PFSK-1 (cell line): Measurements from ENCODE around the gene MAML2.

Experiments
- POLR2AphosphoS5 ChIP-seq: IDR thresholded peaks from 2 replicates; pipeline ENCODE4 v1.6.1; 2012; ENCODE audit warnings: low read depth, mild to moderate bottlenecking, control low read depth, low read length, moderate library complexity
- SIN3A ChIP-seq: IDR thresholded peaks from 2 replicates; pipeline ENCODE4 v1.6.1; 2012; ENCODE audit warnings: mild to moderate bottlenecking, low read length, moderate library complexity, borderline replicate concordance; ENCODE audit not compliant: insufficient read depth
- TAF1 ChIP-seq: IDR thresholded peaks from 2 replicates; pipeline ENCODE4 v1.6.1; 2012; ENCODE audit warnings: low read length, control low read depth, borderline replicate concordance; ENCODE audit not compliant: insufficient read depth
- TF ChIP-seq, protein P1 (sequence below), 2 experiments: IDR thresholded peaks; 2 replicates each; pipeline versions ENCODE4 v1.6.1 to v1.8.0; 2011 to 2012; ENCODE audit warnings: low read depth in 2 of 2, low read length in 2 of 2, control low read depth in 1 of 2, inconsistent platforms in 1 of 2, mild to moderate bottlenecking in 1 of 2, moderate library complexity in 1 of 2; ENCODE audit not compliant: insufficient read depth in 1 of 2

DNA sequence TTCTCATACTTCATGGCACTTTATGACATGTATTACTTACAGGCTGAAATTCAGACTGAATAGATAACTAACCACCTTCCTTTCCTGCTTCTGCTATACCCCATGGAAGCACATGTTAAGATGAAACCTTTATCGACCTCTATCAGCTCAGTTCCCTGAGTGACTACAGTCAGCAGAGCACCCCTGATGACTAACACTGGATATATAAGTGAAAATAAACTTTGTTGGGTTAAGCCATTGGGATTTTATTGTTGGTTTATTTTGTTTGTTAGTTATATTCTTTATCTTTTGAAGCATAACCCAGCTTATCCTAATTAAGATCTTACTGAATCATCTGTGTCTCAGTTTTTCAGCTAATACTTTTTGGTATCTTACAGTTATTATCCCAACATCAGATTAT lies 23.0 kb upstream of the MAML2 start:
- TF ChIP-seq, protein P1, sequence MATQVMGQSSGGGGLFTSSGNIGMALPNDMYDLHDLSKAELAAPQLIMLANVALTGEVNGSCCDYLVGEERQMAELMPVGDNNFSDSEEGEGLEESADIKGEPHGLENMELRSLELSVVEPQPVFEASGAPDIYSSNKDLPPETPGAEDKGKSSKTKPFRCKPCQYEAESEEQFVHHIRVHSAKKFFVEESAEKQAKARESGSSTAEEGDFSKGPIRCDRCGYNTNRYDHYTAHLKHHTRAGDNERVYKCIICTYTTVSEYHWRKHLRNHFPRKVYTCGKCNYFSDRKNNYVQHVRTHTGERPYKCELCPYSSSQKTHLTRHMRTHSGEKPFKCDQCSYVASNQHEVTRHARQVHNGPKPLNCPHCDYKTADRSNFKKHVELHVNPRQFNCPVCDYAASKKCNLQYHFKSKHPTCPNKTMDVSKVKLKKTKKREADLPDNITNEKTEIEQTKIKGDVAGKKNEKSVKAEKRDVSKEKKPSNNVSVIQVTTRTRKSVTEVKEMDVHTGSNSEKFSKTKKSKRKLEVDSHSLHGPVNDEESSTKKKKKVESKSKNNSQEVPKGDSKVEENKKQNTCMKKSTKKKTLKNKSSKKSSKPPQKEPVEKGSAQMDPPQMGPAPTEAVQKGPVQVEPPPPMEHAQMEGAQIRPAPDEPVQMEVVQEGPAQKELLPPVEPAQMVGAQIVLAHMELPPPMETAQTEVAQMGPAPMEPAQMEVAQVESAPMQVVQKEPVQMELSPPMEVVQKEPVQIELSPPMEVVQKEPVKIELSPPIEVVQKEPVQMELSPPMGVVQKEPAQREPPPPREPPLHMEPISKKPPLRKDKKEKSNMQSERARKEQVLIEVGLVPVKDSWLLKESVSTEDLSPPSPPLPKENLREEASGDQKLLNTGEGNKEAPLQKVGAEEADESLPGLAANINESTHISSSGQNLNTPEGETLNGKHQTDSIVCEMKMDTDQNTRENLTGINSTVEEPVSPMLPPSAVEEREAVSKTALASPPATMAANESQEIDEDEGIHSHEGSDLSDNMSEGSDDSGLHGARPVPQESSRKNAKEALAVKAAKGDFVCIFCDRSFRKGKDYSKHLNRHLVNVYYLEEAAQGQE (IDR thresholded peaks at IDR 0.05; ENCODE audit: insufficient read depth in 1 of 2, low read depth in 2 of 2, low read length in 2 of 2): no peak
- TF ChIP-seq SIN3A: no peak
- no peak for TF ChIP-seq POLR2AphosphoS5
- no peak for TF ChIP-seq TAF1
